Measurements from ENCODE around the gene RNF17.

Gene RNF17

DNA sequence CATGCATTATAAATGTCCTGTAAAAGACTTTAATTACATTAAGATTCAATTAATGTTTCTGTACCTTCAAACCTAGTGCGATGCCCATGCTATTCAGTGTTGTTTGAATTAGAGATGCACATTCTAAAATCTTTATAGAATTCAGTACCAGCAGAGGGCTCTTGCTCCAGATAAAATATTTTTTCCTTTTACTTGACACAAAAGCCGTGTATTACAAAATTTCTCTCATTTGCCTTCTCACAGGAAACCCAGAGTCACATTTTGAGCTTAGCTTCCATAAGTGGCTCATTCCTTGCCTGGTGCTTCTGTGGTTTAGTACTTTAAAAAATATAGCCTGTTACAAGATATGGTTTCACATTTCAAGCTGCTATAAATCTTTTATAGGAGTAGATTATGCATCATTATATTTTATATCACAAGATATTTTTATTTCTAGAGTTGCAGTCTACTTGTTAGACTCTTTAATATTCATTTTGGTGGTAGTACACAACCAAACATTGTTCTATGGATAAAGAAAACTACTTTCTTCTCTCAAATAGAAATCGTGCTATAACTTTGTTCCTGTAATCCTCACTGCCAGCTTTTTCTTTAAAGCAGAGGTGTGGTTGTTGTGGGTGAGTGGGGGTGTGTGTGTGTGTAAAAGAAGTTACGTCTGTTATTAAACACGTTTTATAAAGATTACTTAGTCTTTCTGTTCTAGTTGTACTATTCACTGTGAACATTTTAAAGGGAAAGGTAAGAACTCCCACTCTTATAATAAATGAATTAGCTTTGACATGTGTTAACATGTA is 101.4 kb downstream of the RNF17 start:
- Histone ChIP-seq H3K27me3 (ENCODE audit: insufficient read depth, poor library complexity, severe bottlenecking) (no peaks in the 10 kb centered on the region), H3K4me3 (replicated peaks; ENCODE audit: insufficient read depth, low read length) (no peak overlapping the region), H3K27ac (replicated peaks) (no peak overlapping the region)
- no peak for TF ChIP-seq GABPA (IDR thresholded peaks at IDR 0.05; ENCODE audit: low read depth)
- TF ChIP-seq SPI1 (IDR thresholded peaks at IDR 0.05; ENCODE audit: borderline replicate concordance, low read depth) = no peak
- no peak for TF ChIP-seq POLR2AphosphoS5 (IDR thresholded peaks at IDR 0.05; ENCODE audit: low read depth)
- TF ChIP-seq, protein P1, sequence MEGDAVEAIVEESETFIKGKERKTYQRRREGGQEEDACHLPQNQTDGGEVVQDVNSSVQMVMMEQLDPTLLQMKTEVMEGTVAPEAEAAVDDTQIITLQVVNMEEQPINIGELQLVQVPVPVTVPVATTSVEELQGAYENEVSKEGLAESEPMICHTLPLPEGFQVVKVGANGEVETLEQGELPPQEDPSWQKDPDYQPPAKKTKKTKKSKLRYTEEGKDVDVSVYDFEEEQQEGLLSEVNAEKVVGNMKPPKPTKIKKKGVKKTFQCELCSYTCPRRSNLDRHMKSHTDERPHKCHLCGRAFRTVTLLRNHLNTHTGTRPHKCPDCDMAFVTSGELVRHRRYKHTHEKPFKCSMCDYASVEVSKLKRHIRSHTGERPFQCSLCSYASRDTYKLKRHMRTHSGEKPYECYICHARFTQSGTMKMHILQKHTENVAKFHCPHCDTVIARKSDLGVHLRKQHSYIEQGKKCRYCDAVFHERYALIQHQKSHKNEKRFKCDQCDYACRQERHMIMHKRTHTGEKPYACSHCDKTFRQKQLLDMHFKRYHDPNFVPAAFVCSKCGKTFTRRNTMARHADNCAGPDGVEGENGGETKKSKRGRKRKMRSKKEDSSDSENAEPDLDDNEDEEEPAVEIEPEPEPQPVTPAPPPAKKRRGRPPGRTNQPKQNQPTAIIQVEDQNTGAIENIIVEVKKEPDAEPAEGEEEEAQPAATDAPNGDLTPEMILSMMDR (IDR thresholded peaks at IDR 0.05; ENCODE audit: insufficient read depth, low read length) = no peak
- no peak for TF ChIP-seq REST (IDR thresholded peaks at IDR 0.05; ENCODE audit: insufficient replicate concordance, low read depth)
- DNase-seq (ENCODE audit: low read depth in 1 of 2, low spot score in 1 of 2) = no peak

DNA sequence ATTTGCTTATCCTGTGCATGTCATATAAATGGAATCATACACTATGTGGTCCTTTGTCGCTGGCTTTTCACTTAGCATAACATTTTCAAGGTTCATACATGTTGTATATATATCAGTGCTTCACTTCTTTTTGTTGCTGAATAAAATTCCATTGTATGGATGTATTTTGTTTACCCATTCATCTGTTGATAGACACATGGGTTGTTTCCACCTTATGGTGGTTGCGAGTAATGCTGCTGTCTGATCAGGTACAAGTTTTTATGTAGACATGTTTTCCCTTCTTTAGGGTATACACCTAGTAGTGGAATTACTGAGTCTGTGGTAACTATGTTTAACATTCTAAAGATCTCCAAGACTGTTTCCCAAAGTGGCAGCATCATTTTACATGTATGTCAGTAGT is 102.5 kb downstream of the RNF17 start:
- H3K27me3 ChIP-seq (ENCODE audit: insufficient read depth, poor library complexity, severe bottlenecking) = no peaks in the 10 kb centered on the region
- no peak for DNase-seq (ENCODE audit: low read depth in 1 of 2, low spot score in 1 of 2)
- H3K27ac ChIP-seq (replicated peaks) = no peak overlapping the region
- TF ChIP-seq SPI1 (IDR thresholded peaks at IDR 0.05; ENCODE audit: borderline replicate concordance, low read depth) = no peak
- no peak for TF ChIP-seq POLR2AphosphoS5 (IDR thresholded peaks at IDR 0.05; ENCODE audit: low read depth)
- no peak for TF ChIP-seq GABPA (IDR thresholded peaks at IDR 0.05; ENCODE audit: low read depth)
- TF ChIP-seq, protein P1 (IDR thresholded peaks at IDR 0.05; ENCODE audit: insufficient read depth, low read length) = no peak
- no peak for TF ChIP-seq REST (IDR thresholded peaks at IDR 0.05; ENCODE audit: insufficient replicate concordance, low read depth)
- H3K4me3 ChIP-seq (replicated peaks; ENCODE audit: insufficient read depth, low read length) = no peak overlapping the region

GRCh38 chr13:24868874-24869273 is 104.9 kb downstream of the RNF17 start:
- DNase-seq (ENCODE audit: low read depth in 1 of 2, low spot score in 1 of 2) = no peak
- TF ChIP-seq POLR2AphosphoS5 (IDR thresholded peaks at IDR 0.05; ENCODE audit: low read depth) = no peak

GRCh38 chr13:24870380-24870760 is 106.4 kb downstream of the RNF17 start:
- Histone ChIP-seq H3K27me3 (ENCODE audit: insufficient read depth, poor library complexity, severe bottlenecking) (no peaks in the 10 kb centered on the region), H3K27ac (replicated peaks) (no peak overlapping the region), H3K4me3 (replicated peaks; ENCODE audit: insufficient read depth, low read length) (no peak overlapping the region)
- DNase-seq (ENCODE audit: low read depth in 1 of 2, low spot score in 1 of 2) = no peak
- TF ChIP-seq GABPA (IDR thresholded peaks at IDR 0.05; ENCODE audit: low read depth) (no peak), REST (IDR thresholded peaks at IDR 0.05; ENCODE audit: insufficient replicate concordance, low read depth) (no peak), SPI1 (IDR thresholded peaks at IDR 0.05; ENCODE audit: borderline replicate concordance, low read depth) (no peak), POLR2AphosphoS5 (IDR thresholded peaks at IDR 0.05; ENCODE audit: low read depth) (no peak)
- TF ChIP-seq, protein P1 (IDR thresholded peaks at IDR 0.05; ENCODE audit: insufficient read depth, low read length) = no peak

More at GRCh38 chr13:24868874-24869273, 104.9 kb downstream of the RNF17 start:
- H3K27ac ChIP-seq (replicated peaks) = no peak overlapping the region
- no peak overlapping the region for H3K4me3 ChIP-seq (replicated peaks; ENCODE audit: insufficient read depth, low read length)
- H3K27me3 ChIP-seq (ENCODE audit: insufficient read depth, poor library complexity, severe bottlenecking) = no peaks in the 10 kb centered on the region

Measured in HL-60 (cell line).